ENCODE data around the gene GLG1. TPM values are rescaled to one million over a fixed set of nuclear protein-coding genes. Genes with fewer than 3 reads are reported as not detected.

Gene GLG1
- total RNA-seq, 2 donors from 2014 or later, result 69.6 to 98.9 TPM

GRCh38 chr16:74605332-74605731 lies 1.6 kb downstream of the GLG1 start:
- Mint-ChIP-seq H3K36me3 (peaks cover 5% of the 10 kb centered on the region), H3K27me3 (no peaks in the 10 kb centered on the region), H3K4me1 (ENCODE audit: low read depth in 2 of 2) (peaks cover 45 to 56% of the 10 kb centered on the region in 2 donors), H3K27ac (peak overlapping the region; percentile 90 to 99), H3K9me3 (no peaks in the 10 kb centered on the region), H3K4me3 (peak overlapping the region; percentile 98)
- ATAC-seq (no peak), DNase-seq (ENCODE audit: low spot score) (no peak)

- DNase-seq (ENCODE audit: low spot score) (no peak), ATAC-seq (no peak)
- peaks cover 5% of the 10 kb centered on the region for H3K36me3 Mint-ChIP-seq
- no peaks in the 10 kb centered on the region for H3K9me3 Mint-ChIP-seq
- H3K27ac Mint-ChIP-seq, result peak overlapping the region in 1 of 2 donors; percentile 99
- H3K4me3 Mint-ChIP-seq, result peak overlapping the region; percentile 18
- H3K27me3 Mint-ChIP-seq, result no peaks in the 10 kb centered on the region
- H3K4me1 Mint-ChIP-seq (ENCODE audit: low read depth in 2 of 2), result peaks cover 60 to 64% of the 10 kb centered on the region in 2 donors
Observed at GRCh38 chr16:74603848-74604247, 3.1 kb downstream of the GLG1 start.

GRCh38 chr16:74601126-74601871 lies 5.6 kb downstream of the GLG1 start:
- Mint-ChIP-seq H3K9me3 (no peaks in the 10 kb centered on the region), H3K4me3 (peak overlapping the region; percentile 62), H3K27me3 (no peaks in the 10 kb centered on the region), H3K4me1 (ENCODE audit: low read depth in 2 of 2) (peaks cover 53 to 58% of the 10 kb centered on the region in 2 donors), H3K27ac (peak overlapping the region; percentile 66 to 93), H3K36me3 (peaks cover 5% of the 10 kb centered on the region)
- peak; percentile 71 for DNase-seq (ENCODE audit: low spot score)
- peak; percentile 85 to 98 for ATAC-seq

- H3K36me3 Mint-ChIP-seq, result no peaks in the 10 kb centered on the region
- no peaks in the 10 kb centered on the region for H3K9me3 Mint-ChIP-seq
- H3K4me1 Mint-ChIP-seq (ENCODE audit: low read depth in 2 of 2), result peaks cover 38 to 40% of the 10 kb centered on the region in 2 donors
- H3K4me3 Mint-ChIP-seq, result no peak overlapping the region
- ATAC-seq, result no peak
- no peak for DNase-seq (ENCODE audit: low spot score)
- no peaks in the 10 kb centered on the region for H3K27me3 Mint-ChIP-seq
- H3K27ac Mint-ChIP-seq, result peak overlapping the region in 1 of 2 donors; percentile 61
Observed at GRCh38 chr16:74596586-74596985, 10.3 kb downstream of the GLG1 start.

- ATAC-seq (no peak), DNase-seq (ENCODE audit: low spot score) (no peak)
- H3K36me3 Mint-ChIP-seq, result no peaks in the 10 kb centered on the region
- H3K27me3 Mint-ChIP-seq, result no peaks in the 10 kb centered on the region
- no peaks in the 10 kb centered on the region for H3K9me3 Mint-ChIP-seq
- H3K27ac Mint-ChIP-seq, result peak overlapping the region in 1 of 2 donors; percentile 45
- H3K4me3 Mint-ChIP-seq, result no peak overlapping the region
- H3K4me1 Mint-ChIP-seq (ENCODE audit: low read depth in 2 of 2), result peaks cover 16 to 21% of the 10 kb centered on the region in 2 donors
Observed at GRCh38 chr16:74592847-74593246, 14.1 kb downstream of the GLG1 start.

- ATAC-seq (no peak), DNase-seq (ENCODE audit: low spot score) (no peak)
- Mint-ChIP-seq H3K36me3 (no peaks in the 10 kb centered on the region), H3K27me3 (no peaks in the 10 kb centered on the region), H3K4me3 (no peak overlapping the region), H3K9me3 (no peaks in the 10 kb centered on the region), H3K4me1 (ENCODE audit: low read depth in 2 of 2) (peaks cover 19 to 25% of the 10 kb centered on the region in 2 donors), H3K27ac (no peak overlapping the region)
Observed at GRCh38 chr16:74591876-74592650, 14.9 kb downstream of the GLG1 start.

GRCh38 chr16:74586948-74587347 lies 20.0 kb downstream of the GLG1 start:
- Mint-ChIP-seq H3K9me3 (no peaks in the 10 kb centered on the region), H3K27ac (peak overlapping the region in 1 of 2 donors; percentile 27), H3K4me1 (ENCODE audit: low read depth in 2 of 2) (peaks cover 25 to 34% of the 10 kb centered on the region in 2 donors), H3K27me3 (no peaks in the 10 kb centered on the region), H3K36me3 (no peaks in the 10 kb centered on the region), H3K4me3 (no peak overlapping the region)
- ATAC-seq, result no peak
- no peak for DNase-seq (ENCODE audit: low spot score)

- Mint-ChIP-seq H3K27ac (no peak overlapping the region), H3K9me3 (no peaks in the 10 kb centered on the region), H3K27me3 (no peaks in the 10 kb centered on the region), H3K4me1 (ENCODE audit: low read depth in 2 of 2) (peaks cover 33 to 39% of the 10 kb centered on the region in 2 donors), H3K4me3 (no peak overlapping the region), H3K36me3 (no peaks in the 10 kb centered on the region)
- DNase-seq (ENCODE audit: low spot score) (no peak), ATAC-seq (no peak)
Observed at GRCh38 chr16:74585846-74586443, 21.0 kb downstream of the GLG1 start.

GRCh38 chr16:74583926-74584666 lies 22.8 kb downstream of the GLG1 start:
- no peaks in the 10 kb centered on the region for H3K36me3 Mint-ChIP-seq
- DNase-seq (ENCODE audit: low spot score), result no peak
- H3K9me3 Mint-ChIP-seq, result no peaks in the 10 kb centered on the region
- H3K4me1 Mint-ChIP-seq (ENCODE audit: low read depth in 2 of 2), result peaks cover 41 to 48% of the 10 kb centered on the region in 2 donors
- H3K27me3 Mint-ChIP-seq, result no peaks in the 10 kb centered on the region
- H3K4me3 Mint-ChIP-seq, result no peak overlapping the region
- ATAC-seq, result no peak
- H3K27ac Mint-ChIP-seq, result peak overlapping the region in 1 of 2 donors; percentile 64

GRCh38 chr16:74582970-74583369 lies 23.9 kb downstream of the GLG1 start:
- Mint-ChIP-seq H3K36me3 (no peaks in the 10 kb centered on the region), H3K4me3 (no peak overlapping the region)

GRCh38 chr16:74580833-74581232 lies 26.1 kb downstream of the GLG1 start:
- Mint-ChIP-seq H3K4me3 (no peak overlapping the region), H3K27me3 (no peaks in the 10 kb centered on the region), H3K27ac (peak overlapping the region in 1 of 2 donors; percentile 74), H3K36me3 (no peaks in the 10 kb centered on the region), H3K9me3 (no peaks in the 10 kb centered on the region), H3K4me1 (ENCODE audit: low read depth in 2 of 2) (peaks cover 49 to 50% of the 10 kb centered on the region in 2 donors)
- no peak for DNase-seq (ENCODE audit: low spot score)
- ATAC-seq, result no peak

More at GRCh38 chr16:74582970-74583369, 23.9 kb downstream of the GLG1 start:
- Mint-ChIP-seq H3K27ac (no peak overlapping the region), H3K27me3 (no peaks in the 10 kb centered on the region), H3K9me3 (no peaks in the 10 kb centered on the region), H3K4me1 (ENCODE audit: low read depth in 2 of 2) (peaks cover 53 to 58% of the 10 kb centered on the region in 2 donors)
- no peak for DNase-seq (ENCODE audit: low spot score)
- no peak for ATAC-seq

GRCh38 chr16:74578838-74579237 lies 28.1 kb downstream of the GLG1 start:
- Mint-ChIP-seq H3K4me1 (ENCODE audit: low read depth in 2 of 2) (peaks cover 50 to 59% of the 10 kb centered on the region in 2 donors), H3K27me3 (no peaks in the 10 kb centered on the region), H3K36me3 (no peaks in the 10 kb centered on the region), H3K4me3 (no peak overlapping the region), H3K9me3 (no peaks in the 10 kb centered on the region), H3K27ac (peak overlapping the region in 1 of 2 donors; percentile 54)
- ATAC-seq (no peak), DNase-seq (ENCODE audit: low spot score) (no peak)

- no peak overlapping the region for H3K4me3 Mint-ChIP-seq
- DNase-seq (ENCODE audit: low spot score), result no peak
- H3K9me3 Mint-ChIP-seq, result no peaks in the 10 kb centered on the region
- H3K27ac Mint-ChIP-seq, result peak overlapping the region; percentile 54 to 55
- no peaks in the 10 kb centered on the region for H3K27me3 Mint-ChIP-seq
- H3K36me3 Mint-ChIP-seq, result no peaks in the 10 kb centered on the region
- peaks cover 48 to 57% of the 10 kb centered on the region in 2 donors for H3K4me1 Mint-ChIP-seq (ENCODE audit: low read depth in 2 of 2)
- no peak for ATAC-seq
Observed at GRCh38 chr16:74578433-74578832, 28.5 kb downstream of the GLG1 start.
